ENCODE results near the gene ABCF2. TPM values are rescaled to one million over a fixed set of nuclear protein-coding genes. Genes with fewer than 3 reads are reported as not detected.

The ABCF2 gene
- polyA plus RNA-seq, 1 experiment: 62.5 TPM

- ChIA-PET CTCF (no interaction called here), POLR2A (no interaction called here)
- Histone ChIP-seq H3K4me3 (ENCODE audit: low read depth, low read length) (no peak overlapping the region), H3K27me3 (ENCODE audit: control insufficient read depth, insufficient read depth, low read length) (peaks cover 18% of the 10 kb centered on the region), H3K36me3 (ENCODE audit: control insufficient read depth, insufficient read depth, low read length) (no peaks in the 10 kb centered on the region)
- DNase-seq (ENCODE audit: low read depth): no peak
- no peak for TF ChIP-seq CTCF (IDR thresholded peaks at IDR 0.05; ENCODE audit: insufficient read depth, low read depth, low read length)
Observed at GRCh38 chr7:151189038-151189437, 38.0 kb downstream of the ABCF2 start.

DNA sequence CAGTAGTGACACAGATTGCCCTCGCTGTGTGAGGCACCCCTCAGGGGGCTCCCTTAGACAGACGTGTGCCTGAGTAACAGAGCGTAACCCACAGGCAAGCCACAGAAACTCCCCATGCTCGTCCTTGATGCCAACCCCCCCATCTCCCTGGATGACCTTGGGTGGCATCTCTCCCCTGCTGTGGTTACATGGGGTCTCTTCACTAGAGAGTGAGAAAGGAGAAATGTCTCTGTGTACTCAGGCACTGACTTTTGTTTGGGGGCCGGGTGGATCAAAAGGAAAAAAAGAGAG lies 38.8 kb downstream of the ABCF2 start:
- H3K4me3 ChIP-seq (ENCODE audit: low read depth, low read length): no peak overlapping the region
- no peaks in the 10 kb centered on the region for H3K36me3 ChIP-seq (ENCODE audit: control insufficient read depth, insufficient read depth, low read length)
- CTCF ChIA-PET: interaction anchor here (1.4 kb wide), 1 partner anchor 18 kb away, joined by 4 read pairs; no protein-coding TSS in a partner anchor
- H3K27me3 ChIP-seq (ENCODE audit: control insufficient read depth, insufficient read depth, low read length): peaks cover 16% of the 10 kb centered on the region
- DNase-seq (ENCODE audit: low read depth): no peak
- POLR2A ChIA-PET: no interaction called here
- no peak for TF ChIP-seq CTCF (IDR thresholded peaks at IDR 0.05; ENCODE audit: insufficient read depth, low read depth, low read length)

DNA sequence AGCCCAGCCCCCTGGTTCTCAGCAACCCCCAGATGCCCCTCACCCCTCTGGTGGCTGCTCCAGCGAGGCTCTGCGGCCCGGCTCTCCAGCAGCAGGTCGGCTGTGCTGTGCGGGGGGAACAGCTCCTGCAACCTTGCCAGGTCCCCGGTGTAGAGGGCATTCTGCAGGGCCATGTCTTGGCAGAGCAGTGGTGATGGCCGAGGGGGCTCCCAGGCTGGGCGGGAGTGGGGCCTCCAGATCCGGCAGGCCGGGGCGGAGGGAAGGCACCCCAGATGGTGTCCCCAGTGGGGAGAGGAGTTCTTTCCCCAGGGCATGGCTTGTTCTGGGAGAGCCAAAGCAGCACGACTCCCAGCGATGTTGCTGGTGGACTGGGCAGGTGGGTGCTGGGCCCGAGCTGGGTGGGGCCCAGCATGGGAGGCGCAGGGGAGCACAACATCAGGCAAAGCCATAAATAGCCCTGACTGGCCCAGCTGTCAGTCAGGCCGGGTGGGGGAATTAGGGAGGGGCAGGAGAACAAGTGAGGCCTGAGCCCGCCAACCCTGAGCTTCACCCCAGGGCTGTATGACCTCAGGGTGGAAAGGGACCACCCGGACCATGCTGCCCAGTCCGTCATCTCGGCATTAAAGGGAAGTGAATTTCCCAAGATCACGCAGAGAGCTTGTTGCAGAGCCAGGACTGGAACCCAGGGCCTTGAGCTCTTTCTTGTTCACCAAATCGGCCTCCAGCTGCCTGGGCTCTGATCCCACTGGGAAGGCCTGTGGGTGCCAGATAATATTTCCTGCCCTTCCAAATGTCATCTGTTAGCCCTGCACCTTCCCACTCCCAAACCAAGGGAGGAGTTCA lies 39.4 kb downstream of the ABCF2 start:
- Histone ChIP-seq H3K27me3 (ENCODE audit: control insufficient read depth, insufficient read depth, low read length) (peaks cover 18% of the 10 kb centered on the region), H3K36me3 (ENCODE audit: control insufficient read depth, insufficient read depth, low read length) (no peaks in the 10 kb centered on the region), H3K4me3 (ENCODE audit: low read depth, low read length) (no peak overlapping the region)
- no peak for TF ChIP-seq CTCF (IDR thresholded peaks at IDR 0.05; ENCODE audit: insufficient read depth, low read depth, low read length)
- no peak for DNase-seq (ENCODE audit: low read depth)
- ChIA-PET CTCF (interaction anchor here (1.4 kb wide), 1 partner anchor 18 kb away, joined by 4 read pairs; no protein-coding TSS in a partner anchor), POLR2A (no interaction called here)

- Histone ChIP-seq H3K4me3 (ENCODE audit: low read depth, low read length) (no peak within 1 kb of the TSS), H3K27me3 (ENCODE audit: control insufficient read depth, insufficient read depth, low read length) (peaks cover 20% of the 10 kb centered on the region), H3K36me3 (ENCODE audit: control insufficient read depth, insufficient read depth, low read length) (no peaks in the 10 kb centered on the region)
- DNase-seq (ENCODE audit: low read depth): no peak
- TF ChIP-seq CTCF (IDR thresholded peaks at IDR 0.05; ENCODE audit: insufficient read depth, low read depth, low read length): no peak
- CTCF ChIA-PET: interaction anchor here (1.4 kb wide), 1 partner anchor 17 kb away, joined by 4 read pairs; no protein-coding TSS in a partner anchor
- POLR2A ChIA-PET: no interaction called here
Observed at GRCh38 chr7:151186640-151187408, 40.2 kb downstream of the ABCF2 start, which contains the start of gene ASB10. Gene ASB10, minus strand, starts transcription at chr7:151187250. Its CDS starts 120 bp downstream, at chr7:151187130.

Measured in BJ (cell line).